ENCODE results near the gene PAQR8. TPM values are rescaled to one million over a fixed set of nuclear protein-coding genes. Genes with fewer than 3 reads are reported as not detected.

The PAQR8 gene
- total and polyA plus RNA-seq, 2 of the 13 experiments (the other 11 are each of a cell fraction or from before 2014, with no cell fraction given) = 37.7 to 50.7 TPM

- TF ChIP-seq ZHX1 (CRISPR knock-in tag; IDR thresholded peaks at IDR 0.05; ENCODE audit: low read depth) = no peak
- no peak for TF ChIP-seq THAP11 (CRISPR knock-in tag; IDR thresholded peaks at IDR 0.05)
- 0 out of 2 replicates have a peak, but pooled peaks have one; percentile 51 for TF ChIP-seq ZGPAT (CRISPR knock-in tag; IDR thresholded peaks at IDR 0.05)
- TF ChIP-seq ZNF275 (CRISPR knock-in tag; IDR thresholded peaks at IDR 0.05; ENCODE audit: borderline replicate concordance) = peak; percentile 19; the same call in 1 of the 2 replicates
- peak; percentile 54; the same call in 1 of the 2 replicates for TF ChIP-seq HDAC2 (CRISPR knock-in tag; IDR thresholded peaks at IDR 0.05)
- peak; percentile 74 for TF ChIP-seq ZFX (CRISPR knock-in tag; IDR thresholded peaks at IDR 0.05; ENCODE audit: low read depth)
- no peak for TF ChIP-seq SOX13 (IDR thresholded peaks at IDR 0.05)
- TF ChIP-seq SOX13 (CRISPR knock-in tag; conservative IDR thresholded peaks at IDR 0.05 in 1 of 2, IDR thresholded peaks at IDR 0.05 in 1 of 2) = peak in 1 of 2 experiments; percentile 88; a peak in 2 of 4 replicates
- peak; percentile 60 for TF ChIP-seq GATAD2A (CRISPR knock-in tag; IDR thresholded peaks at IDR 0.05)
- TF ChIP-seq ZNF644 (CRISPR knock-in tag; IDR thresholded peaks at IDR 0.05; ENCODE audit: low read depth) = peak; percentile 82; the same call in 1 of the 2 replicates
- 0 out of 2 replicates have a peak, but pooled peaks have one; percentile 57 for TF ChIP-seq HMGXB3 (CRISPR knock-in tag; IDR thresholded peaks at IDR 0.05; ENCODE audit: borderline replicate concordance)
- TF ChIP-seq ZSCAN9 (CRISPR knock-in tag; IDR thresholded peaks at IDR 0.05; ENCODE audit: borderline replicate concordance) = 0 out of 2 replicates have a peak, but pooled peaks have one; percentile 13
- TF ChIP-seq ELF3 (CRISPR knock-in tag; IDR thresholded peaks at IDR 0.05) = 0 out of 2 replicates have a peak, but pooled peaks have one; percentile 30
- TF ChIP-seq RBFOX2 (IDR thresholded peaks at IDR 0.05; ENCODE audit: low read depth, low read length) = 0 out of 2 replicates have a peak, but pooled peaks have one; percentile 5
- no peak for TF ChIP-seq ZNF678 (CRISPR knock-in tag; IDR thresholded peaks at IDR 0.05)
- peak; percentile 47; the same call in 1 of the 2 replicates for TF ChIP-seq TFE3 (CRISPR knock-in tag; IDR thresholded peaks at IDR 0.05)
- no peak for TF ChIP-seq ZNF337 (CRISPR knock-in tag; IDR thresholded peaks at IDR 0.05; ENCODE audit: borderline replicate concordance, low read depth)
- peak; percentile 94; the same call in 1 of the 2 replicates for TF ChIP-seq TEF (CRISPR knock-in tag; IDR thresholded peaks at IDR 0.05)
These were observed 33.7 kb upstream of the PAQR8 start (continued) for GRCh38 chr6:52328303-52328662.
